Skeletal muscle tissue (tissue), 4 donors: ENCODE measurements around the gene RFXAP. TPM values are rescaled to one million over a fixed set of nuclear protein-coding genes. Genes with fewer than 3 reads are reported as not detected.

Source experiments
- H3K27ac ChIP-seq: one replicate; pipeline ENCODE4 v1.7.0; 2013; ENCODE audit warnings: mild to moderate bottlenecking, low read depth, low read length, inconsistent platforms
- H3K27me3 ChIP-seq, 3 donors: one replicate each; pipeline ENCODE4 v1.7.0; 2013; ENCODE audit warnings: low read length in 3 of 3; ENCODE audit not compliant: control insufficient read depth in 3 of 3, insufficient read depth in 3 of 3
- H3K36me3 ChIP-seq, 3 donors: one replicate each; pipeline ENCODE4 v1.7.0; 2013; ENCODE audit warnings: low read length in 3 of 3; ENCODE audit not compliant: control insufficient read depth in 3 of 3, insufficient read depth in 3 of 3
- H3K4me1 ChIP-seq, 3 donors: one replicate each; pipeline ENCODE4 v1.7.0; 2013; ENCODE audit warnings: low read length in 3 of 3, mild to moderate bottlenecking in 3 of 3; ENCODE audit not compliant: control insufficient read depth in 3 of 3, insufficient read depth in 3 of 3
- H3K4me3 ChIP-seq, 3 donors: one replicate each; pipeline ENCODE4 v1.7.0; 2013; ENCODE audit warnings: low read length in 3 of 3
- H3K9ac ChIP-seq, 3 donors: one replicate each; pipeline ENCODE4 v1.7.0; 2013; ENCODE audit warnings: low read length in 3 of 3, mild to moderate bottlenecking in 3 of 3, moderate library complexity in 2 of 3, low read depth in 1 of 3
- H3K9me3 ChIP-seq, 3 donors: one replicate each; pipeline ENCODE4 v1.7.0; 2013; ENCODE audit warnings: low read length in 3 of 3; ENCODE audit not compliant: control insufficient read depth in 3 of 3
- total RNA-seq: library from RNA; depleted of rRNA; stranded (reverse); fragments of >200 nt; gene quantifications from one replicate; pipeline ENCODE4 v1.2.3, GENCODE V29; 2014
- donor health status: Osteomylitis.

RFXAP gene
- total RNA-seq, 1 donor from 2014 or later, result 5.2 TPM

DNA sequence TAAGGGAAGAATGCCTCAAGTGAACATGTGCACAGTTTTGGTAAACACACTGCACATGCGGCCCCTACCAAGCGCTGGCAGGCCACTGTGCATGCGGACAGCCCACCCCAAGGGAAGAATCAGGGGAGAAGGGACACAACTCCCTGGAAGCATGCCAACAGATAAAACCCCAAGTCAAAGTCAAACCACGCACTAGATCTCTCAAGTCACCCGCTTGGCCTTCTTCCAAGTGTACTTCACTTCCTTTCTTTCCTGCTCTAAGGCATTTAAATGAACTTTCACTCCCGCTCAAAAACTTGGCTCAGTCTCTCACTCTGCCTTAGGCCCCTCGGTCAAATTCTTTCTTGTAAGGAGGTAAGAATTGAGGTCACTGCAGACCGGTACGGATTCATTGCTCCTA lies 4.6 kb upstream of the RFXAP start:
- Histone ChIP-seq H3K36me3 (no peaks in the 10 kb centered on the region), H3K4me3 (no peak overlapping the region), H3K27ac (no peak overlapping the region), H3K9me3 (no peaks in the 10 kb centered on the region), H3K4me1 (peaks cover 0 to 4% (median 2%) of the 10 kb centered on the region in 3 donors), H3K9ac (no peak overlapping the region), H3K27me3 (no peaks in the 10 kb centered on the region)

- H3K9me3 ChIP-seq, result no peaks in the 10 kb centered on the region
- peaks cover 2 to 9% (median 4%) of the 10 kb centered on the region in 3 donors for H3K4me1 ChIP-seq
- no peaks in the 10 kb centered on the region for H3K27me3 ChIP-seq
- H3K36me3 ChIP-seq, result no peaks in the 10 kb centered on the region
- no peak overlapping the region for H3K27ac ChIP-seq
- H3K4me3 ChIP-seq, result no peak overlapping the region
- H3K9ac ChIP-seq, result no peak overlapping the region
These were observed 4.0 kb upstream of the RFXAP start for GRCh38 chr13:36815062-36815461.

DNA sequence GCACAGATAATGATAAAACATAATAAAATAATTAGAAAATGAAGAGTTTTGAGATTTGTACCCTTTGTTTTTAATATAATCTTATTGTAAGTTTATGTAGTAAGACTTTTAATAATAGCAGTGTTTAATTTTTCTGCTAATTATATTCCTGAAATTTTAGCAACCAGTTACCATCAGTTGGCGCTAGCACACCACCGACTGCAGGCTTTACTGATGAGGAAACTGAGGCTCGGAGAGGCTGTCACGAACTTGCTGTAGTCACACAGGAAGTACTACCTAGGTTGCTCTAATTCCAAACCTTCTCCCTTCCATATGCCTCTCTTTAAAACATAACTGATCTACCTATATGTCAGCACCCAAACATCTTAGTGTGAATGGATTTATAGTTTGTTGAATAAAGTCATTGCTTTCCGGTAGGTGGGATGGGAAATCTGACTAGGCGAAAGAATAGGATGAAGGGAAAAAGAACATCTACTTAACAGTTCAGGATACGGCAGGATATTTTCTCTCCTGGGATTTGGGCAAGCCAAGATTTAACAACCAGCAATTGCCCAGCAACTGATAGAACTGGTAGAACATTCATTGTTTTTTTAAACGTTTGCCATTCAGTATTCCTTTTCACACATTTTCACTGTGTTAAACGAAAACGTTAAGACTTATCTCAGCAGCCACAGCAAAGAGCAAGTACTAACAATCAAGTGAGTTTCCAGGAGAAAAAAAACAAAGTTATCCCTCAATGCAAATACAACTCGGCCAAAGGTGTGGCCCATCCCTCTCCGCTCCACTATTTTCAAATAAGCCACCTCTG lies 822 bp upstream of the RFXAP start:
- peaks cover 11 to 18% (median 14%) of the 10 kb centered on the region in 3 donors for H3K4me1 ChIP-seq

DNA sequence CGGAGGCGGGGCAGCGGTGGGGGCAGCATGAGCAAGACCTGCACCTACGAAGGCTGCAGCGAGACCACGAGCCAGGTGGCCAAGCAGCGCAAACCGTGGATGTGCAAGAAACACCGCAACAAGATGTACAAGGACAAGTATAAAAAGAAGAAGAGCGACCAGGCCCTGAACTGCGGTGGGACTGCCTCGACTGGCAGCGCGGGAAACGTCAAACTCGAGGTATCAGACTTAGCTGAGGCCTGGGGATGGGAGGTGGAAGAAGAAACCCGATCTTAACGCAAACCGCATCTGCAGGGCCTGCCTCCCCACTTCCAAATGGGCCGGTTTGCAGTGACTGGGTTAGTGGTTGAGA lies 693 bp downstream of the RFXAP start:
- Histone ChIP-seq H3K36me3 (no peaks in the 10 kb centered on the region), H3K4me3 (peak overlapping the region; percentile 93 to 98 (median 94)), H3K9ac (peak overlapping the region; percentile 74 to 91 (median 84)), H3K27ac (peak overlapping the region; percentile 54), H3K27me3 (no peaks in the 10 kb centered on the region), H3K9me3 (no peaks in the 10 kb centered on the region), H3K4me1 (peaks cover 11 to 18% (median 14%) of the 10 kb centered on the region in 3 donors)

More for the DNA sequence above, 822 bp upstream of the RFXAP start:
- no peaks in the 10 kb centered on the region for H3K27me3 ChIP-seq
- H3K9ac ChIP-seq, result peak overlapping the region; percentile 76 to 91 (median 84)
- no peaks in the 10 kb centered on the region for H3K36me3 ChIP-seq
- H3K9me3 ChIP-seq, result no peaks in the 10 kb centered on the region
- H3K27ac ChIP-seq, result peak overlapping the region; percentile 54
- H3K4me3 ChIP-seq, result peak overlapping the region; percentile 93 to 98 (median 94)

- H3K4me3 ChIP-seq, result peak overlapping the region; percentile 93 to 98 (median 94)
- no peaks in the 10 kb centered on the region for H3K27me3 ChIP-seq
- no peaks in the 10 kb centered on the region for H3K9me3 ChIP-seq
- H3K36me3 ChIP-seq, result no peaks in the 10 kb centered on the region
- H3K9ac ChIP-seq, result peak overlapping the region; percentile 74 to 91 (median 84)
- H3K27ac ChIP-seq, result no peak overlapping the region
- H3K4me1 ChIP-seq, result peaks cover 11 to 18% (median 14%) of the 10 kb centered on the region in 3 donors
These were observed 1.2 kb downstream of the RFXAP start for GRCh38 chr13:36820222-36820621.

- H3K36me3 ChIP-seq, result peaks cover 0 to 6% (median 3%) of the 10 kb centered on the region in 3 donors
- H3K4me1 ChIP-seq, result peaks cover 11 to 18% (median 14%) of the 10 kb centered on the region in 3 donors
- no peak overlapping the region for H3K4me3 ChIP-seq
- no peak overlapping the region for H3K27ac ChIP-seq
- no peaks in the 10 kb centered on the region for H3K27me3 ChIP-seq
- no peak overlapping the region for H3K9ac ChIP-seq
- no peaks in the 10 kb centered on the region for H3K9me3 ChIP-seq
These were observed 3.8 kb downstream of the RFXAP start for GRCh38 chr13:36822785-36823184.

DNA sequence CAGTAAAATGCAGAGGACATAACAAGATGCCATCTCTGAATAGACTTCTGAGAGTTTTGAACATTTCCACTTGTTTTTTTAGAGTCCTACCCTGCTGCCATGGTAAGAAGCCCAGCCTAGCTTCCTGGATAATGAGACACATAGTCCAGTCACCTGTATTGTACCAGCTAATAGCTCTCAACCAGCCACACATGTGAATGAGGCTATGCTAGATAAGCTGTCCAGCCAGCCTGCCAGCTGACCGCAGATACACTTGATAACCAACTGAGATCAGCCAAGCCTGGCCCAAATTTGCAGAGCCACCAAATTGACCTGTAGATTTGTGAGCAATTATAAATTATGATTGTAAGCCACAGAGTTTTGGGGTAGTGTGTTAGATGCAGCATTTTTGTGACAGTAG lies 10.7 kb downstream of the RFXAP start:
- Histone ChIP-seq H3K27ac (no peak overlapping the region), H3K4me1 (no peaks in the 10 kb centered on the region), H3K9me3 (no peaks in the 10 kb centered on the region), H3K9ac (no peak overlapping the region), H3K4me3 (no peak overlapping the region), H3K27me3 (no peaks in the 10 kb centered on the region), H3K36me3 (peaks cover 0 to 14% (median 8%) of the 10 kb centered on the region in 3 donors)

DNA sequence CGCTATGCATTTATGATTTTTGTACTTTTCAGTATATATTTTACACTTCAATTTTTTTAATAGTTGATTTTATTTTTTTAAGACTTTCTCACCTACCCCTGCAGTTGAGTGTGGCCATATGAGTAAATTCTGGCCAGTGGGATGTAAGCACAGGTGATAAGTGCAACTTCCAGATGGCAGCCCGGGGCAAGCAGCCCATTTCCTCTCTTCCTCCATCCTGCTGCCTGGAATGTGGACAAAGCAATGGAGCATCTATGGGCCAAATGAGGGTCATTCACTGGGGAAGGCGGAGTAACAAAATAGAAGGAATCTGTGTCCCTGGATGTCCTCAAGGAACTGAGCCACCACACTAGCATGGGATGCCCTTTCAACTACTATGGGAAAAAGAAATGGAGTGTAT lies 12.3 kb downstream of the RFXAP start:
- Histone ChIP-seq H3K4me3 (no peak overlapping the region), H3K27ac (no peak overlapping the region), H3K27me3 (no peaks in the 10 kb centered on the region), H3K4me1 (no peaks in the 10 kb centered on the region), H3K36me3 (peaks cover 0 to 9% (median 8%) of the 10 kb centered on the region in 3 donors), H3K9me3 (no peaks in the 10 kb centered on the region), H3K9ac (no peak overlapping the region)

DNA sequence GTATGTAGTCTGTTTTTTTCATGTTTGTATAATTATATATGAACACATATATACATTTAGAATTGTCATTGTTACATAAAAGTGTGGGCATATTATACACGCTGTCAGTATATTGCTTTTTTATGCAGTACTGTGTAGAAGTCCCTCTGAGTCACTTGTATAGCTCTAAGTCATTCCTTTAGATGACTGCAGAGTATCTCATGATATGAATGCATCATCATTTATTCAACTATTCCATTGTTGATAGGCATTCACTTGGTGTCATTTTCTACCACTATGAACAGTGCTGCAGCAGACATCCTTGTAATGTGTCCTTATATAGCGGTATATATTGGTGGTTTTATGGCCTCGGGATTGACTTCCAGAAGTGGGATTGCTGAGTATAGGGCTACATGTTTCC lies 15.3 kb downstream of the RFXAP start:
- no peak overlapping the region for H3K27ac ChIP-seq
- H3K4me3 ChIP-seq, result no peak overlapping the region
- H3K27me3 ChIP-seq, result no peaks in the 10 kb centered on the region
- no peak overlapping the region for H3K9ac ChIP-seq
- H3K9me3 ChIP-seq, result no peaks in the 10 kb centered on the region
- peaks cover 0 to 3% (median 0%) of the 10 kb centered on the region in 3 donors for H3K36me3 ChIP-seq
- H3K4me1 ChIP-seq, result peaks cover 12 to 17% (median 12%) of the 10 kb centered on the region in 3 donors

GRCh38 chr13:36837354-36838092 lies 18.5 kb downstream of the RFXAP start:
- peaks cover 12 to 17% (median 12%) of the 10 kb centered on the region in 3 donors for H3K4me1 ChIP-seq
- H3K4me3 ChIP-seq, result peak overlapping the region in 2 of 3 donors; percentile 34 to 47
- H3K9me3 ChIP-seq, result no peaks in the 10 kb centered on the region
- no peaks in the 10 kb centered on the region for H3K27me3 ChIP-seq
- peak overlapping the region; percentile 59 for H3K27ac ChIP-seq
- peaks cover 0 to 3% (median 0%) of the 10 kb centered on the region in 3 donors for H3K36me3 ChIP-seq
- H3K9ac ChIP-seq, result peak overlapping the region in 2 of 3 donors; percentile 3 to 55
